ENCODE results near the gene C19orf44. TPM values are rescaled to one million over a fixed set of nuclear protein-coding genes. Genes with fewer than 3 reads are reported as not detected.
"Not testable (repeated sequence)": the region's sequence is repeated elsewhere in the genome, so short reads cannot be mapped to it uniquely, and the experiment has no call there.

Gene C19orf44
- polyA plus RNA-seq, 3 donors, result 15.2 to 17.8 (median 17.7) TPM

GRCh38 chr19:16465239-16465638 lies 31.0 kb upstream of the C19orf44 start:
- no peak for DNase-seq

GRCh38 chr19:16466802-16467427 lies 29.3 kb upstream of the C19orf44 start:
- DNase-seq, result not testable (repeated sequence)

DNA sequence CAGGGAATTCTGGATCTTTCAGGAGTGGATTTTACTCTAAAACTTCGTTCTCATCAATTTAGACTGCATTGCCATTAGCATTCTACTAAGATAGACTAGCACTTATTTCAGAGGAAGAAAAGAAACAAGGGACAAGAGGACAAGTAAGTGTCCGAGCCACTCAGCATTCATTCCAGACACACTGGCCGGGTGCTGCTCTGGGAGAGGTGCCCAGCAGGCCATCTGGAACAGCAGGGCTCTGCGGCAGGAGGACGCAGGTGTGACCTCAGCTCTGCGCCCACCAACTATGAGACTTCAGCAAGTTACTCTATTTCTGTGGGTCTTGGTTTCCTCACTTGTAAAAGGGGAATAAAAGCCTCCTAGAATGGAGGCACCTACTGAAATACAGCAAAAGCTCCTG lies 28.6 kb upstream of the C19orf44 start:
- DNase-seq, result no peak

DNA sequence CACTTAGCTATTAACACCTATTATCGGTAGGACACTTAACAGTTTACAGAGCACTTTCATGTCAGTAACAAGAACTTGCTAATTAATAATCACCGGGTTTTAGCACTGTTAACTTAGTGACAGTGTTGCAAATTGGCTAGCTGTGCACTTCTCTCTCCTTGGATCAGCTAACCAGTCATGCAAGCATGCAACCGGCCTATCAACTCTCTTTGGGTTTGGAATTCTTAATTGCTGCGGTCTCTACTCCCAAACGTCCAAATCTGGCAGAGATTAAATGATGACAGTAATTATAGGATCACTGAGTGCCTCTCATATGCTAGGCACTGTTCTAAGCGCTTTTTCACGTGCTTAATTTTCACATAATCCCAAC lies 25.7 kb upstream of the C19orf44 start:
- DNase-seq, result no peak

DNA sequence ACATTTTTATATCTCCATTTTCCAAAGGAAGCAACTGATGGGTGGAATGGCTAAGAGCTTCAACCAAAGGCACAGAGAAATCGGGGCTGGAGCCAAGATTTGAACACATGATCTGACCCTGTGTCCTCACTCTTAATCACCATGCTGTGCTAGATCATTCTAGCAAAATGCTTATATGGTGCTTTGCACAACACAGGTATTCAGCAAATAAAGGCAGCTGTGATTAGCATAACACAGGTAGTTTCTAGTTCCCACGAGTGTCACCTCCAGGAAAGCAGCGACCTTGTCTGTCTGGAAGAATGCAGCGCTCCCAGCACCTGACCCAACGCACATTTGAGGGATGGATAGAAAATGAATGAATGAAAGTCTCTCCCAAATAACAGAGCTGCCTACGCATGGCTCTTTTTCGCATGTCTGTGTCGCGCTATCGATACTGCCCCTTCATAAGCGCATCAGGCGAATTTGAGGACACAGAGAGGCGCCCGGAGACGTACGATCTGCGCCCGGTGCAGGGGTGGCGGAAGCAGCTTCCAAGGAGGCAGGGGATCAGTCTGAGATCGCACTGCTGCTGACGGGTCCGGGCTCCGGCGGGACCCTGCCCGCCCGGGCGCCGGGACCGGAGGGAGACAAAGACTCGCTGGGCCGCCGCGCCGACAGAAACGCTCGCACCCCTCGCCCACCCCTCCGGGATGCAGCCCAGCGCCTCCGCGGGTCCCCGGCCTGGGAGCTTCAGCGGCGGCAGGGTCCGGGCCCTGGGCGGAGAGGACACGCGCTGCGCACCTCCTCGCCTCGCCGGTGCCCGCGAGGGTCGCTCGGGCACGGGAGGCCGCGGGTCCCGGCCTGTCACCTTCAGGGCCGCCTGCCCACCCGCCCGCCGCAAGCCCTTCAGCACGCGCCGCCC lies 25.0 kb upstream of the C19orf44 start:
- no peak for DNase-seq

DNA sequence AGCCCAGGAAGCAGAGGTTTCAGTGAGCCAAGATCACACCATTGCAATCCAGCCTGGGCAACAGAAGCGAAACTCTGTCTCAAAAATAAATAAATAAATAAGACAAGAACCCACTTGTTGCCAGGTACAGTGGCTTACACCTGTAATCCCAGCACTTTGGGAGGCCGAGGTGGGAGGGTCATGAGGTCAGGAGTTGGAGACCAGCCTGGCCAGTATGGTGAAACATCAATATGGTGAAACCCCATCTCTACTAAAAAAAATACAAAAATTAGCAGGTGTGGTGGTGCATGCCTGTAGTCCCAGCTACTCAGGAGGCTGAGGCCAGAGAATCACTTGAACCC lies 23.7 kb upstream of the C19orf44 start:
- DNase-seq, result not testable (repeated sequence)

DNA sequence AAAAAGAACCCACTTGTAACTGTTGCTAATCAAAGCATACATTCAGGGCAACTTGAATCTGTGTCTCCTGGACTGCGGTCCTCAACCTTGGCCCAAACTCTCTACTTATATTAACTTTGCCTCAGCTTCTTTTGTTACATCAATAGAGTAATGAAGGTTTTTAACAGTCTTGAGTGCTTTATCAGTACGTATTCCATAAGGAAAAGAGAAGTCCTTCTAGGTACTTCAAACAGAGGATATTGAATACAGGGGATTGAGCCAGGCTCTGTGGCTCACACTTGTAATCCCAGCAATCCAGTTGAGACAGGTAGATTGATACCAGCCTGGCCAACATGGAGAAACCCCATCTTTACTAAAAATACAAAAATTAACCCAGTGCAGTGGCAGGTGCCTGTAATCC lies 23.2 kb upstream of the C19orf44 start:
- no peak for DNase-seq

DNA sequence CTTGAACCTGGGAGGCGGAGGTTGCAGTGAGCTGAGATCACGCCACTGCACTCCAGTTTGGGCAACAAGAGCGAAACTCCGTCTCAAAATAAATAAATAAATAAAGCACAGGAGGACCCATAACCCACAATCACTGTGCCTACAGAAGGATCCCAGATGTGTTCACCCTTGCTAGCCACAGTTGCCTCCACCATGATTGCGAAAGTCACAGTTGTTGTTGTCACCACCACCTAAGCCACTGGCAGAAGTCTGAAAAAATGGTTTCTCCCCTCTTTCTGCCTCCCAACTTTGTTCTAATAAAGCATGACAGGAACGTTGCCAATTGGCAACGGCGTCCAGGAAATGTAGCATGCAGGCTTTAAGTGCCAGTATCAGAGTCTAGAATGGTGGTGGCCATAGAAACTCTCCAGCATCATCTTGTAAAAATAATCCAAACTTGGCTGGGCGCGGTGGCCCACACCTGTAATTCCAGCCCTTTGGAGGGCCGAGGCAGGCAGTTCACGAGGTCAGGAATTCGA lies 22.3 kb upstream of the C19orf44 start:
- no peak for DNase-seq

GRCh38 chr19:16476401-16476800 lies 19.8 kb upstream of the C19orf44 start:
- no peak for DNase-seq

GRCh38 chr19:16477311-16477710 lies 18.9 kb upstream of the C19orf44 start:
- no peak for DNase-seq

- DNase-seq, result no peak
Measured at GRCh38 chr19:16482745-16483144, 13.4 kb upstream of the C19orf44 start.

- DNase-seq, result not testable (repeated sequence)
Measured at GRCh38 chr19:16486476-16486875, 9.7 kb upstream of the C19orf44 start.

DNA sequence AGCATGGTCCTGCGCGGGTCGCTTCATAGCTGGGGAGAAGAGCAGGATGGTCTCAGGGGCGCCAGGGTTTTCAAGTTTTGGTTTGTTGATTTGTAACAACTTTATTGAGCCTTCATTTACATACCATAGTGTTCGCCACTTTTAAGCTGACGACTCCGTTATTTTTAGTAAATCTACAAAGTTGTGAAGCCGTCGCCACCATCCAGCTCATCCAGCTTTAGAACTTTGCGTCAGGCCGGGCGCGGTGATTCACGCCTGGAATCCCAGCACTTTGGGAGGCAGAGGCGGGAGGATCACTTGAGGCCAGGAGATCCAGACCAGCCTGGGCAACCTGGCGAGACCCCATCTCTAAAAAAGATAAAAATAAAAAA lies 404 bp downstream of the C19orf44 start:
- no peak for DNase-seq

DNA sequence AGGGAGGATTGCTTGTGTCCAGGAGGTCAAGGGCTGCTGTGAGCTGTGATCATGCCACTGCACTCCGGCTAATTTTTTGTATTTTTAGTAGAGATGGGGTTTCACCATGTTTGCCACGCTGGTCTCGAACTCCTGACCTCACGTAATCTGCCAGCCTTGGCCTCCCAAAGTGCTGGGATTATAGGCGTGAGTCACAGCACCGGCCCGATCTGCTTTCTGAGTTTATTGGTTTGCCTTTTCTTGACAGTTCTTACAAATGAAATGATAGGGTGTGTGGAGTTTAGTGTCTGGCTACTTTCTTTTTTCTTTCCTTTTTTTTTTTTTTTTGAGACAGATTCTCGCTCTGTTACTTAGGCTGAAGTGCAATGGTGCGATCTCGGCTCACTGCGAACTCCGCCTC lies 848 bp downstream of the C19orf44 start:
- DNase-seq, result no peak

DNA sequence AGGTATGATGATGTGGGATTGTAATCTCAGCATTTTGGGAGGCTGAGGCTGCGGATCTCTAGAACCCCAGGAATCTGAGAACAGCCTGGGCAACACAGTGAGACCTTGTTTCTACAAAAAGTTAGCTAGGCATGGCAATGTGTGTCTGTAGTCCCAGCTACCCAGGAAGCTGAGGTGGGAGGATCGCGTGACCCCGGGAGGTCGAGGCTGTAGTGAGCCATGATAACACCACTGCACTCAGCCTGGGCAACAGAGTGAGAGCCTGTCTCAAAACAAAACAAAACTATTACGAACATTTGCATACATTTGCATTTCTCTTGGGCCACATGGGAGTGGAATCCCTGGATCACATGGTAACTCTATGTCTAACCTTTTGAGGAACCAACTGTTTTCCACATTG lies 1.6 kb downstream of the C19orf44 start:
- DNase-seq, result no peak

DNA sequence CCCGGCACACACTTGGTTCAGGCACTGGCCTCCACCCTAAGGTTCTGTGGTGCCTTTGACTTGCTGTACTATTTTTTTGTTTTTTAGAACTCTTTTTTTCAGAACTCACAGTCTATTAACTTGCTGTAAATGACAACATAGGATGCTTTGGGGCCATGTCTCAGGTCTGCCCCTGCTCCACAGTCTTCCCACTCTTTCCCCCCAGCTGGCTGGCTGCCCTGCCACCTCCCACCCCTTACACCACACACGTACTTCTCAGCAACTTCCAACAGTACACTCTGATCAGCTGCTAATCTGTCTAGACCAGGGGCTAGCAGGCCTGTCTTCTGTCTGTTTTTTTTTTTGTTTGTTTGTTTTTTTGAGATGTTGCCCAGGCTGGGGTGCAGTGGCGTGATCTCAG lies 8.1 kb downstream of the C19orf44 start:
- no peak for DNase-seq

DNA sequence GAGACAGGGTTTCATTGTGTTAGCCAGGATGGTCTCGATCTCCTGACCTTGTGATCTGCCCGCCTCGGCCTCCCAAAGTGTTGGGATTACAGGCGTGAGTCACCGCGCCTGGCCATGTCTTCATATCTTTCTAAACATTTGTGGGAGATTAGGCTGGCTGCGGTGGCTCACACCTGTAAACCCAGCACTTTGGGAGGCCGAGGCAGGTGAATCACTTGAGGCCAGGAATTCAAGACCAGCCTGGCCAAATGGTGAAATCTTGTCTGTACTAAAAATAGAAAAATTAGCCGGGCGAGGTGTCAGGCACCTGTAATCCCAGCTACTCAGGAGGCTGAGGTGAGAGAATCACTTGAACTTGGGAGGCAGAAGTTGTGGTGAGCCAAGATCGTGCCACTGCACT lies 10.0 kb downstream of the C19orf44 start:
- DNase-seq, result not testable (repeated sequence)

- no peak for DNase-seq
Measured at GRCh38 chr19:16506961-16507360, 10.8 kb downstream of the C19orf44 start.

DNA sequence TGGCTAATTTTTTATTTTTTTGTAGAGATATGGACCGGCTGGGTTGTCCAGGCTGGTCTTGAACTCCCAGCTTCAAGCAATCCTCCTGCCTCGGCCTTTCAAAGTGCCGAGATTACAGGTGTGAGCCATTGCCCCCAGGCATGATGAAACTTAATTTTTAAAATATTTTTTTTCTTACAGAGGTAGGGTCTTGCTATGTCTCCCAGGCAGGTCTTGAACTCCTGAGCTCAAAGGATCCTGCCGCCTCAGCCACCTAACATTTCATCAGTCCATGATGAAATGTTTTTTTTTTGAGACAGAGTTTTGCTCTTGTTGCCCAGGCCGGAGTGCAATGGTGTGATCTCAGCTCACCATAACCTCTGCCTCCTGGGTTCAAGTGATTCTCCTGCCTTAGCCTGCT lies 12.4 kb downstream of the C19orf44 start:
- no peak for DNase-seq

DNA sequence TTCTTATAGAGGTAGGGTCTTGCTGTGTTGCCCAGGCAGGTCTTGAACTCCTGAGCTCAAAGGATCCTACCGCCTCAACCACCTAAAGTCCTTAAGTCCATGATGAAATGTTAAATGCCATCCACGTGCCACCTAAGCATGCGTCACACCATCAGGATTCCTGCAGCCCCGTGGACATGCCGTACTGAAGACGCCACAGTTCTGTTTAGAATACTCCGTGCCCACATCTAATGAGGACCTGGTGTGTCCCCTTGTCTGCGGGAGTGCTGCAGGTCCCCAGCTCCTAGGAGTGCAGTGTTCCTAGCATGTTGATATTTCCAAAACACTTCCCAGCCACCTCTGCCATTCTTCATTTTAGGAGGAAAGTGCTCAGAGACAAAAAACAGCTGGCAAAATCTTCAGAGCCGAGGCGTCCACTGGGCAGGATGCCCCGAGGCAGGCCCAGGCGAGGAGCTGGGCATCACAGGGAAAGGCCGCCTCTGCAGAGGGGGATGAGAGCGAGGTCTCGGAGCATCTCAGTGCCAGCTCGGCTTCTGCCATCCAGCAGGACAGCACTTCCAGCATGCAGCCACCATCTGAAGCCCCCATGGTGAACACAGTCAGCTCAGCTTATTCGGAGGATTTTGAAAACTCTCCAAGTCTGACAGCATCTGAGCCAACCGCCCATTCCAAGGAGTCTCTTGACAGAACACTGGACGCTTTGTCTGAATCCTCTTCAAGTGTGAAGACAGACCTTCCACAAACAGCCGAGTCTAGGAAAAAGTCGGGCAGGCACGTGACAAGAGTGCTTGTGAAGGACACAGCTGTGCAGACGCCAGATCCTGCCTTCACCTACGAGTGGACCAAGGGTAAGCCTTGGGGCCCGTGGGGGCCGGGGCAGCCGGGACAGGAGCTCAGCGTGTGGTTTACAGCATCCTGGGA lies 13.2 kb downstream of the C19orf44 start:
- DNase-seq, result no peak

DNA sequence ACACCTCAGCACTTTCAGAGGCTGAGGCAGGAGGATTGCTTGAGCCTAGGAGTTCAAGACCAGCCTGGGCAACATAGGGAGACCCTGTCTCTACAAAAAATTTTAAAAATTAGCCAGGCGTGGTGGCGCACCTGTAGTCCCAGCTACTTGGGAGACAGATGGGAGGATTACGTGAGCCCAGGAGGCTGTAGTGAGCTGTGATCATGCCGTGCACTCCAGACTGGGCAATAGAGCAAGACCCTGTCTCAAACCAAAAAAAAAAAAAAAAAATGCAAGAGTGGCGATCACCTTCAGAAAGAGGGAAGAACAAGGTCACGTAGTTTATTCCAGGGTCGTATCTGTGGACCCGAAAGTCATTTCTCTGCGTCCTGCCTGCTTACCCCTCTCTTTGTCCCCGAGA lies 16.4 kb downstream of the C19orf44 start:
- not testable (repeated sequence) for DNase-seq

DNA sequence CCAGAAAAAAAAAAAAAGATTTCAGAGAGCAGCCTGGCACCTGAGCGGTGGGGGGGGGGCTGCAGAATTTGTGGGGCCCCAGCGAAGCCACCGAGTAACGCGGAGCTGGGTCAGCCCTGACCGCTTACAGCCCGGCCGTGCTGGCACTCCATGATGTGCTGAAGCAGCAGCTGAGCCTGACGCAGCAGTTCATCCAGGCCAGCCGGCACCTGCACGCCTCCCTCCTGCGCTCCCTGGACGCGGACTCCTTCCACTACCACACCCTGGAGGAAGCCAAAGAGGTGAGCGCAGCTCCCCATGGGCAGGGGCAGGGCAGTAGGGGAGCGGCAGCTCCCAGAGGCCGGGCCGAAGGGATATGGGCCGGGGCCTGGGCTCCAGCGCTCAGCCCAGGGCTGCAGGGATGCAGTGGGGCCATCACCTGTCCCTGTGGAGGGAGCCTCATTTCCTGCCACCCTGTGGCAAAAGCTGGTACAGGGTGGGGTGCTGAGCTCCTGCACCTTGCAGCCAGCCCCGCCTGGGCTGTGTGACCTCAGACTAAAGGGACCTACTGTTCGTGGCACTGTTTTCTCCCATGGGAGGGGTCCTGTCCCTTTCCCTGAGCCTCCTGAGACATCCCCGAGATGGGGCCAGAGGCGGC lies 18.3 kb downstream of the C19orf44 start:
- DNase-seq, result no peak

All from renal pelvis (tissue), 4 donors.